HFFc6 (cell line): ENCODE data around the gene ZFP90. TPM values are rescaled to one million over a fixed set of nuclear protein-coding genes. Genes with fewer than 3 reads are reported as not detected.

Experiments
- DNase-seq: peaks from one replicate; pipeline ENCODE4 v3.0.0-alpha.2; 2018
- H3K27ac Mint-ChIP-seq: 2 replicates; pipeline ENCODE4 v1.8.0; 2020; ENCODE audit warnings: mild to moderate bottlenecking, mixed read lengths
- H3K27me3 Mint-ChIP-seq: 2 replicates; pipeline ENCODE4 v1.8.0; 2021; ENCODE audit warnings: mild to moderate bottlenecking, moderate library complexity, mixed read lengths; ENCODE audit not compliant: insufficient read depth
- H3K36me3 Mint-ChIP-seq: 2 replicates; pipeline ENCODE4 v1.8.0; 2021; ENCODE audit warnings: low read depth, mixed read lengths
- H3K4me1 Mint-ChIP-seq: 2 replicates; pipeline ENCODE4 v1.8.0; 2020; ENCODE audit warnings: low read depth, mixed read lengths
- H3K4me3 Mint-ChIP-seq: 2 replicates; pipeline ENCODE4 v1.8.0; 2020; ENCODE audit warnings: mild to moderate bottlenecking, moderate library complexity, mixed read lengths
- H3K9me3 Mint-ChIP-seq: 2 replicates; pipeline ENCODE4 v1.8.0; 2020; ENCODE audit warnings: mild to moderate bottlenecking, mixed read lengths
- total RNA-seq, 6 experiments: library from RNA; stranded (reverse); fragmentation: NEBNext Ultra II Directional; extraction: Animal tissue kit (Norgen Biotek cat#: 25700); gene quantifications; 2 replicates in 1 of 6; 3 replicates in 5 of 6; pipeline ENCODE4 v1.2.3, GENCODE V29; 2021
- TF ChIP-seq, protein P1 (sequence below): fragments of 200-600 bp; sonication (generic); IDR thresholded peaks from 2 replicates; pipeline ENCODE4 v1.5.0; 2021; ENCODE audit warnings: antibody characterized with exemption, mild to moderate bottlenecking

The ZFP90 gene
- total RNA-seq, 6 experiments from 2014 or later = 13.3 to 17.0 (median 13.9) TPM

DNA sequence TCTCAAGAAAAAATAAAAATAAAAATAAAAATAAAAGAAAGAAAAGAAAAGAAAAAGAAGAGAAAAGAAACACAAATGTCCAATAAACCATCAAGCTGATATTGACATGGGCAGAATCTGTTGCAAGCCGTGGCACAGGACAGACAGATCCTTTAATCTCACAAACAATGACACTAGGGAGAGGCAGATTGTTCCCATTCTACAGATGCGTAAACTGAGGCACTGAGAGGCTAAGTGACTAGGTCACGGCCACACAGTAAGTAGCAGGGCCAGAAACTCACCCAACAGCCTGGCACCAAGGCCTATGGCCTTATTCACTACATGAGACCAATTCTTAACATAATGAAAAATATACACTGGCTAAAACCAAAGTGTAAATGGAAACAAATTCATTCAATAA, 28.3 kb upstream of the ZFP90 start:
- H3K36me3 Mint-ChIP-seq = no peaks in the 10 kb centered on the region
- DNase-seq = no peak
- no peak overlapping the region for H3K4me3 Mint-ChIP-seq
- TF ChIP-seq, protein P1, sequence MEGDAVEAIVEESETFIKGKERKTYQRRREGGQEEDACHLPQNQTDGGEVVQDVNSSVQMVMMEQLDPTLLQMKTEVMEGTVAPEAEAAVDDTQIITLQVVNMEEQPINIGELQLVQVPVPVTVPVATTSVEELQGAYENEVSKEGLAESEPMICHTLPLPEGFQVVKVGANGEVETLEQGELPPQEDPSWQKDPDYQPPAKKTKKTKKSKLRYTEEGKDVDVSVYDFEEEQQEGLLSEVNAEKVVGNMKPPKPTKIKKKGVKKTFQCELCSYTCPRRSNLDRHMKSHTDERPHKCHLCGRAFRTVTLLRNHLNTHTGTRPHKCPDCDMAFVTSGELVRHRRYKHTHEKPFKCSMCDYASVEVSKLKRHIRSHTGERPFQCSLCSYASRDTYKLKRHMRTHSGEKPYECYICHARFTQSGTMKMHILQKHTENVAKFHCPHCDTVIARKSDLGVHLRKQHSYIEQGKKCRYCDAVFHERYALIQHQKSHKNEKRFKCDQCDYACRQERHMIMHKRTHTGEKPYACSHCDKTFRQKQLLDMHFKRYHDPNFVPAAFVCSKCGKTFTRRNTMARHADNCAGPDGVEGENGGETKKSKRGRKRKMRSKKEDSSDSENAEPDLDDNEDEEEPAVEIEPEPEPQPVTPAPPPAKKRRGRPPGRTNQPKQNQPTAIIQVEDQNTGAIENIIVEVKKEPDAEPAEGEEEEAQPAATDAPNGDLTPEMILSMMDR = no peak
- peaks cover 21% of the 10 kb centered on the region for H3K27me3 Mint-ChIP-seq
- no peak overlapping the region for H3K27ac Mint-ChIP-seq
- no peaks in the 10 kb centered on the region for H3K9me3 Mint-ChIP-seq
- peaks cover 29% of the 10 kb centered on the region for H3K4me1 Mint-ChIP-seq

DNA sequence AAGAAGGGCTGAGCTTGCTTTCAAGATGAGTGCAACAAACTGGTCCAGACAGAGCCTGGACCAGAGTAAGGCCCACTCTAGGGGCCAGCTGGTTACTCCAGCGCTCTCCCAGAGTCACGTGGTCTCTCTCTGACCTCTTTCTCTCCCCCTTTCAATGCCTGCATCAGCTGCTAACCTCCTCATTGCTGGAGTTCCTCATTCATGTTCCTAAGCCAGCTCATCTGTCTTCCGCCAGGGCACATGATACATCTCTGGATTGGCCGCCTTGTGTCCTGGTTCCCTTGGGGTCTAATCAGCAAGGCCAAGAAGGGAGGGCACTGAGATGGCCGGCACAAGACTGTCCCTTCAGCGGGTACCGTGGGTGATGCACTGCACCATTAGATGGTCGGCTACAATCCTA, 26.9 kb upstream of the ZFP90 start:
- Mint-ChIP-seq H3K4me3 (no peak overlapping the region), H3K36me3 (no peaks in the 10 kb centered on the region), H3K9me3 (no peaks in the 10 kb centered on the region), H3K27ac (no peak overlapping the region), H3K4me1 (peaks cover 15% of the 10 kb centered on the region), H3K27me3 (peaks cover 26% of the 10 kb centered on the region)
- TF ChIP-seq, protein P1 = no peak
- DNase-seq = no peak

DNA sequence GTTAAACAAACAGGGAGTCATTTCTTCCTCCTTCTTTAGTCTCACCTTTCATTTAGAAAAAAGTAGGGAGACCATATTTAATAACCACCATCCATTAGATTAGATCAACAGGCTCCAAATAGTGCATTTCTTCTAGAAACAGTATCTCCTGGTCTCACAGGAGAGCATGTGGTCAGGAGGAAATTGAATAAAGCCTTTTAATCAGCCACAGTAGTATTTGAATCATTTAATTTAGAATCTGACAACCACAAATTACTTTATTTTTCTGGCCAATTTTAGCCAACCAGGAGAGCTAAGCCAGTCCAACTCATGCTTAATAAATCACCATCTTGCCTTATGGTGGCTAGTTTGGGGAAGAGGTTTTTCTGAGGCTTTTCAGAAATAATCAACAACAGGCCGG, 26.3 kb upstream of the ZFP90 start:
- Mint-ChIP-seq H3K4me3 (no peak overlapping the region), H3K4me1 (peaks cover 15% of the 10 kb centered on the region), H3K36me3 (no peaks in the 10 kb centered on the region), H3K27me3 (peaks cover 26% of the 10 kb centered on the region), H3K9me3 (no peaks in the 10 kb centered on the region), H3K27ac (no peak overlapping the region)
- TF ChIP-seq, protein P1 = no peak
- no peak for DNase-seq

DNA sequence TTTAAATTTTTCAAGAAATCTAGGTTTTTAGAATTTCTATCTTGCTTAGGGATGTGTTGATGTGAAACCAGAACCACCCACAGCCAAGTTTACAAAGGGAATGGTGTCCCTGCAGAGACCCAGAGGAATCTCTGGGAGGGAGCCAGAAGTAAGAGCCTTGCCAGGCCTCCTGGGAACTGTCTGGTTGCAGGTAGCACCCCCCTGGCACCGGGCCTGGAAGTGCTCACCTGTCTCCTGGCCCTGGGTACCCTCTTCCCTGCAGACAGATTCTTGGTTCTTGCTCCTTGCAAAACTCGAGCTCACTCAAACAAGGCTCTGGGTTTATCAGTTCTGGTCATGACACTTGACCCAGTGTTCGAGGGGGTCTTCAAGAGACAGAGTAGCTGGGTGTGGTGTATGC, 24.6 kb upstream of the ZFP90 start:
- Mint-ChIP-seq H3K27ac (no peak overlapping the region), H3K4me3 (no peak overlapping the region), H3K36me3 (no peaks in the 10 kb centered on the region), H3K9me3 (no peaks in the 10 kb centered on the region), H3K4me1 (peaks cover 6% of the 10 kb centered on the region), H3K27me3 (peaks cover 25% of the 10 kb centered on the region)
- TF ChIP-seq, protein P1 = no peak
- DNase-seq = no peak

DNA sequence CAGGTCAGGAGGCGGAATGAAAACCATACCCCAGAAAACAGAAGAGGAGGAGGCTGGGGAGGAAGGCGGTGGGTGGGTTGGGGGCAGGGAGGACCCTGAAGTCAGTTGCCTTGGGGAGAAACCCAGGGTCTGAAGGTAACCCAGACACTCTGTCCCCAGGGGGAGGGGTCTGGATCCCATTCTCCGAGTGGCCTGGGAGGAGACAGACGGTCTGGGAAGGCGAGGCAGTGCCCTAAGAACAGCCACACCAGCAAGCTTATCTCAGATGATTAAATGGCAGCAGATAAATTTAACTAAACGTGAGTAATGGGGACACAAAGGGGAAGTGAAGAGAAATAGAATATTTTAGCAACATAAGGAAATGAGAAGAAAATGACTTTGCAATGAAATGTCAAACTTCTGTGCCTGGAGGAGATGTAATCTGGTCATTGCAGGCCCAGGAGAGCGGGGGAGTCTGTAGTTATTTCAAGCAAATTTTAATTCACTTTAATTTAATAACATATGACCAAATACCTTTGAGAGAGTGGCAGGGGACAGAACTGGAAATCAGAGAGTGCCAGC, 21.4 kb upstream of the ZFP90 start:
- no peaks in the 10 kb centered on the region for H3K36me3 Mint-ChIP-seq
- peaks cover 16% of the 10 kb centered on the region for H3K27me3 Mint-ChIP-seq
- TF ChIP-seq, protein P1 = no peak
- H3K4me3 Mint-ChIP-seq = no peak overlapping the region
- no peaks in the 10 kb centered on the region for H3K9me3 Mint-ChIP-seq
- no peak for DNase-seq
- no peak overlapping the region for H3K27ac Mint-ChIP-seq
- peaks cover 7% of the 10 kb centered on the region for H3K4me1 Mint-ChIP-seq
